Neural cell (in vitro differentiated cells): ENCODE results near the gene ATG14.

Experiments used
- EP300 ChIP-seq: fragments of 450-650 bp; conservative IDR thresholded peaks from 2 replicates; pipeline ENCODE4 v1.6.1; 2014; ENCODE audit warnings: antibody characterized with exemption, mild to moderate bottlenecking, moderate library complexity; ENCODE audit not compliant: poor library complexity, severe bottlenecking
- EZH2 ChIP-seq: fragments of 200-600, 300-800 bp; shearing (Covaris generic), sonication (generic); IDR thresholded peaks from 2 replicates; pipeline ENCODE4 v1.6.1; 2014; ENCODE audit warnings: antibody characterized with exemption, low read length, borderline replicate concordance, mild to moderate bottlenecking; ENCODE audit not compliant: insufficient read depth, poor library complexity, severe bottlenecking
- MXI1 ChIP-seq: fragments of 450-650 bp; conservative IDR thresholded peaks from 2 replicates; pipeline ENCODE4 v1.6.1; 2014; ENCODE audit warnings: antibody characterized with exemption, mild to moderate bottlenecking; ENCODE audit not compliant: poor library complexity, severe bottlenecking
- POLR2AphosphoS5 ChIP-seq: IDR thresholded peaks from 2 replicates; pipeline ENCODE4 v1.6.1; 2012
- RAD21 ChIP-seq: fragments of 450-650 bp; conservative IDR thresholded peaks from 2 replicates; pipeline ENCODE4 v1.6.1; 2014; ENCODE audit warnings: antibody characterized with exemption, mild to moderate bottlenecking, moderate library complexity
- SMC3 ChIP-seq: fragments of 450-650 bp; conservative IDR thresholded peaks from 2 replicates; pipeline ENCODE4 v1.6.1; 2014; ENCODE audit warnings: antibody characterized with exemption, mild to moderate bottlenecking, moderate library complexity; ENCODE audit not compliant: poor library complexity
- TAF1 ChIP-seq: IDR thresholded peaks from 2 replicates; pipeline ENCODE4 v1.6.1; 2012; ENCODE audit warnings: low read depth
- TF ChIP-seq, protein P1 (sequence below): fragments of 450-650 bp; IDR thresholded peaks from 2 replicates; pipeline ENCODE4 v1.5.1; 2014; ENCODE audit warnings: antibody characterized with exemption, mild to moderate bottlenecking, moderate library complexity; ENCODE audit not compliant: poor library complexity, severe bottlenecking
- TF ChIP-seq, protein P2 (sequence below): IDR thresholded peaks from 2 replicates; pipeline ENCODE4 v1.6.1; 2012; ENCODE audit warnings: borderline replicate concordance

DNA sequence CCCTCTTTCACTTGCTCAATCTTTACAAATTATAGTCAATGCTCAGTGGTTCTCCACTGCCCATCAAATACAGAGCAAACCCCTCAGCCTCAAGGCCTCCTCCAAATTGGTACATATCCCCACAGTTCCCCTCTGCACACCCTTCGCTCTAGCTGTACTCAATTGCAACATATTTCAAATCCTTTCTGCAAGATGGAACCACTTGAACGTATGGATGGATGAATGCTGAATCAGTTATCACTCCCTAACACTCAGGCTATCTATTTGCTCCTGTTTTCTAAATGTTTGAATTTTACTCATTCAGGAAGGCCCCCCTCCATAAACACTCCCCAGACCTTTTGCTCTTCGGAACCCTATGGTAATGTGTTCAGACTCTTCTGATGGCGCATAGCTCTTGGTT is 24.5 kb downstream of the ATG14 start:
- TF ChIP-seq, protein P1, sequence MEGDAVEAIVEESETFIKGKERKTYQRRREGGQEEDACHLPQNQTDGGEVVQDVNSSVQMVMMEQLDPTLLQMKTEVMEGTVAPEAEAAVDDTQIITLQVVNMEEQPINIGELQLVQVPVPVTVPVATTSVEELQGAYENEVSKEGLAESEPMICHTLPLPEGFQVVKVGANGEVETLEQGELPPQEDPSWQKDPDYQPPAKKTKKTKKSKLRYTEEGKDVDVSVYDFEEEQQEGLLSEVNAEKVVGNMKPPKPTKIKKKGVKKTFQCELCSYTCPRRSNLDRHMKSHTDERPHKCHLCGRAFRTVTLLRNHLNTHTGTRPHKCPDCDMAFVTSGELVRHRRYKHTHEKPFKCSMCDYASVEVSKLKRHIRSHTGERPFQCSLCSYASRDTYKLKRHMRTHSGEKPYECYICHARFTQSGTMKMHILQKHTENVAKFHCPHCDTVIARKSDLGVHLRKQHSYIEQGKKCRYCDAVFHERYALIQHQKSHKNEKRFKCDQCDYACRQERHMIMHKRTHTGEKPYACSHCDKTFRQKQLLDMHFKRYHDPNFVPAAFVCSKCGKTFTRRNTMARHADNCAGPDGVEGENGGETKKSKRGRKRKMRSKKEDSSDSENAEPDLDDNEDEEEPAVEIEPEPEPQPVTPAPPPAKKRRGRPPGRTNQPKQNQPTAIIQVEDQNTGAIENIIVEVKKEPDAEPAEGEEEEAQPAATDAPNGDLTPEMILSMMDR: no peak
- no peak for TF ChIP-seq EZH2
- TF ChIP-seq POLR2AphosphoS5: no peak
- TF ChIP-seq, protein P2, sequence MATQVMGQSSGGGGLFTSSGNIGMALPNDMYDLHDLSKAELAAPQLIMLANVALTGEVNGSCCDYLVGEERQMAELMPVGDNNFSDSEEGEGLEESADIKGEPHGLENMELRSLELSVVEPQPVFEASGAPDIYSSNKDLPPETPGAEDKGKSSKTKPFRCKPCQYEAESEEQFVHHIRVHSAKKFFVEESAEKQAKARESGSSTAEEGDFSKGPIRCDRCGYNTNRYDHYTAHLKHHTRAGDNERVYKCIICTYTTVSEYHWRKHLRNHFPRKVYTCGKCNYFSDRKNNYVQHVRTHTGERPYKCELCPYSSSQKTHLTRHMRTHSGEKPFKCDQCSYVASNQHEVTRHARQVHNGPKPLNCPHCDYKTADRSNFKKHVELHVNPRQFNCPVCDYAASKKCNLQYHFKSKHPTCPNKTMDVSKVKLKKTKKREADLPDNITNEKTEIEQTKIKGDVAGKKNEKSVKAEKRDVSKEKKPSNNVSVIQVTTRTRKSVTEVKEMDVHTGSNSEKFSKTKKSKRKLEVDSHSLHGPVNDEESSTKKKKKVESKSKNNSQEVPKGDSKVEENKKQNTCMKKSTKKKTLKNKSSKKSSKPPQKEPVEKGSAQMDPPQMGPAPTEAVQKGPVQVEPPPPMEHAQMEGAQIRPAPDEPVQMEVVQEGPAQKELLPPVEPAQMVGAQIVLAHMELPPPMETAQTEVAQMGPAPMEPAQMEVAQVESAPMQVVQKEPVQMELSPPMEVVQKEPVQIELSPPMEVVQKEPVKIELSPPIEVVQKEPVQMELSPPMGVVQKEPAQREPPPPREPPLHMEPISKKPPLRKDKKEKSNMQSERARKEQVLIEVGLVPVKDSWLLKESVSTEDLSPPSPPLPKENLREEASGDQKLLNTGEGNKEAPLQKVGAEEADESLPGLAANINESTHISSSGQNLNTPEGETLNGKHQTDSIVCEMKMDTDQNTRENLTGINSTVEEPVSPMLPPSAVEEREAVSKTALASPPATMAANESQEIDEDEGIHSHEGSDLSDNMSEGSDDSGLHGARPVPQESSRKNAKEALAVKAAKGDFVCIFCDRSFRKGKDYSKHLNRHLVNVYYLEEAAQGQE: no peak
- TF ChIP-seq RAD21: no peak
- no peak for TF ChIP-seq SMC3
- no peak for TF ChIP-seq EP300
- no peak for TF ChIP-seq MXI1
- TF ChIP-seq TAF1: no peak
